GM18867 (cell line): Measurements from ENCODE around the gene RNF183.
"Not testable (repeated sequence)": the region's sequence is repeated elsewhere in the genome, so short reads cannot be mapped to it uniquely, and the experiment has no call there.

Experiments
- ATAC-seq: cut with Tn5 transposase; IDR thresholded peaks from one replicate; pipeline ENCODE4 v1.9.1; 2021; ENCODE audit warnings: mild to moderate bottlenecking, moderate library complexity; ENCODE audit not compliant: unreplicated experiment

RNF183 gene

GRCh38 chr9:113317777-113318176, 14.6 kb upstream of the RNF183 start:
- ATAC-seq: no peak

DNA sequence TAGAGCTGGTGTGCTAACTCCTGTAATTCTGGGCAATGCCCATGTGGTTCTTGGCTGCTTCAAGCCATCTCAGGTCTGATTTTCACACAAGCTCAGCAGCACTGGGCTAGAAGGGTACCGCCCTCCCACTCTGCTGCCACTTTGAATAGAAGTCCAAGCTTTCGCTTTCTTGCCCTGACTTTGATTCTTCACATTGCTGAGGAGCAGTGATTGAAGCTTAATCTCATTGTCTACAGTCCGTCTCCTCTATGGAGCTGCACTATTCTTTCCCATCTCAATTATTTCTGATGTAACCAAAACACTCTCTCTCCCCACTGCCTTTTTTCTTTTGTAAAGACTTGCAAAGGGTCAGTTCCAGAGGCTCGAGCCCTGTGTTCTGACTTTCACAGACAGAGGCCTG, 12.9 kb upstream of the RNF183 start:
- ATAC-seq: no peak

DNA sequence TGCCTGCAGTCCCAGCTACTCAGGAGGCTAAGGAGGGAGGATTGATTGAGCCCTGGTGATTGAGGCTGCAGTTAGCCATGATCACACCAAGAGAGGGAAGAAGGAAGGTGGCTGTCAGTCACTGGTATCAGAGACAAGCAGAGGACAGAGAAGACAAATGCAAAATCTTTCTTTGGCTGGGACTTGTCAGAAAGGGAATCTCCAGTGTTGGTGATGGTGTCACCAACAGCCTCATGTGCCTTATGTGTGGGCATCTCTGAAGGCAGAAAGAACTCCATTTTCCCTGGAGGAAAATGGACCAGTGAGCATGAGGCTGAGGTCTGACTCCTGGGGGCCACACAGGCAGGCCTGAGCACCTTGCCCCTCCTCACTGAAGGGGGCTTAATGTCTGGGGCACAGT, 12.1 kb upstream of the RNF183 start:
- no peak for ATAC-seq

- ATAC-seq: no peak
Observed at GRCh38 chr9:113313261-113313660, 10.1 kb upstream of the RNF183 start.

GRCh38 chr9:113311961-113312360, 8.8 kb upstream of the RNF183 start:
- ATAC-seq: no peak

- ATAC-seq: no peak
Observed at GRCh38 chr9:113310538-113310937, 7.4 kb upstream of the RNF183 start.

GRCh38 chr9:113309204-113309813, 6.1 kb upstream of the RNF183 start:
- no peak for ATAC-seq

DNA sequence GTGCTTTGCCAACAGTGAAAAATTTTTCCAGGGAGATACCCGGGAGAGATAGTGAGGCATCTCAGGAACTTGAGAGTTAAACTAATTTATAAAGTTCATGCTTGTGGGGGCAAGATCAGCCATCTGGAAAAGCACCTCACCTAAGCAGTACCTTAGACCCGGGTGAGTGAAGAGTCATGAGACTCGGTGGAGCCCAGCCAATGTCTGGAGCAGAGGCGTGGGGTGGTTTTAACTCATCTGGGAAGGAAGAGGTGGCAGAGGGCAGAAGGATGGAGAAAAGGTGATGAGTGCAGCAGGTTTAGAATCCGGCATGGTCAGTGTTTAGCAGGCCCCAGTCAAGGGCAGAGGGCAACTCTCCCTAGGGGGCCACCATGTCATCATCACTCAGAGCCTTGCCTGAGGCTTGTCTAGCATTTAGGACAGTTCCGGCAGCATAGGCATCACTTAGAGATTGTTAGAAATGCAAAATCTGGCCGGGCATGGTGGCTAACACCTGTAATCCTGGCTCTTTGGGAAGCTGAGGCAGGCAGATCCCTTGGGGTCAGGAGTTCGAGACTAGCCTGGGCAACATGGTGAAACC, 4.3 kb upstream of the RNF183 start:
- ATAC-seq: no peak

- no peak for ATAC-seq
Observed at GRCh38 chr9:113306566-113306965, 3.4 kb upstream of the RNF183 start.

GRCh38 chr9:113301548-113301947, 1.6 kb downstream of the RNF183 start:
- no peak for ATAC-seq

GRCh38 chr9:113299800-113300292, 3.3 kb downstream of the RNF183 start:
- no peak for ATAC-seq

DNA sequence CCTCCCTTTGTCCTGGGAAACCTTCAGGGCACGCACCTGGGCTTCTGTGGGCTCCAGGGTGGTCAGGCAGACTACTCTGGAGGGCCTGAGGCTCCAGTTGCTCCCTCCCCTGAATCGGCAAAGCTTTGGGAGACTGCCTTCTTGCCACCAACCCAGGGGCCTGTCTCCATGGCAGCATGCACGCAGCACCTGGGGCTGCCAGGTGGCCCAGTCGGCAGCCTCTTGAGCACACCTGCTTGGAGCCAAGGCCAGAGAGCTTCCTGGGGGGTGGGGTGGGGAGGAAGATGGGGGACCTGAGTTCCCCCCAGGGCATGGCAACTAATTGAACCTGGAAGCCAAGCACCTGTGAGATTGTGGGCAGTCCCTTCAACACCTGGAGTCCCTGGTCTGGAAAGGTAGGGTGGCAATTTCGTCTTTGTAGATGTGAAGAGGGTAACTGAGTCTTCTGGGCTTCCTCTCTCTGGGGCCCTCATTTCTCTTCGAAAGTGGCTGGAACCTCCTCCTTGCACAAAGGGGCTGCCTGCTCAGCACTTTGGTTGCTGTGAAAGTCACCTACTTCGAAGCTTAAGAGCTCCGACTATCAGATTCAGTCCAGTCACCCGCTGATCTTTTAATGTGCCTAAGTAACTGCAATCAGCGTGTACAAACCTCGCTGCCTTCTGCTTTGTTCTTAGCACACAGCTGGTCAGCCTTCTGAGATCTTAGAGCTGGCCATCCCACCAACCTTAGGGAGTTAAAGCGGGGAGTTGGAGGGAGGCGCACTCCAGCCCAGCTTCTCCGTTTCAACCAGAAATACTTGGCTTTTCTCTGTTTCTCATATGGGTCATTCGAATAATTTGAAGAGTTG, 4.0 kb downstream of the RNF183 start:
- ATAC-seq: no peak

DNA sequence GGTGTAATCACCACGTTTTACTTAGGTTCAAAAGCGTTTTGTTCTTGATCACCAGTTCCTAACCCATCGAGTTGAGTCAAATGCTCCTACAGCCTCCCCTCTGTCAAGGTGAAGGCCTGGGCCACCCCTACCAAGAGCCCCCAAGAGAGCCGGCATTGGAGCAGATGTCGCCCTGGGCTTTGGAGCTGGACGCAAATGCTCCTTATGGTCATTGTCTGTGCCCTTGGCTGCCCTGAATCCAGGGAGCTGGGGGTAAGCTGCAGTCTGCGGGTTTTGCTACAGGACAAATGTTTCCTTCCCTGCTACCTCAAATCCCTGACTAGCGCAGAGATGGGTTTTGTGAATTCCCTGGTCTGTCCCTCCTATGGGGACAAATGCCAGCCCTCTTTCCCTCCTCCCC, 4.9 kb downstream of the RNF183 start:
- ATAC-seq: no peak

- ATAC-seq: no peak
Observed at GRCh38 chr9:113296796-113297558, 6.2 kb downstream of the RNF183 start.

GRCh38 chr9:113296247-113296646, 6.9 kb downstream of the RNF183 start:
- ATAC-seq: not testable (repeated sequence)

DNA sequence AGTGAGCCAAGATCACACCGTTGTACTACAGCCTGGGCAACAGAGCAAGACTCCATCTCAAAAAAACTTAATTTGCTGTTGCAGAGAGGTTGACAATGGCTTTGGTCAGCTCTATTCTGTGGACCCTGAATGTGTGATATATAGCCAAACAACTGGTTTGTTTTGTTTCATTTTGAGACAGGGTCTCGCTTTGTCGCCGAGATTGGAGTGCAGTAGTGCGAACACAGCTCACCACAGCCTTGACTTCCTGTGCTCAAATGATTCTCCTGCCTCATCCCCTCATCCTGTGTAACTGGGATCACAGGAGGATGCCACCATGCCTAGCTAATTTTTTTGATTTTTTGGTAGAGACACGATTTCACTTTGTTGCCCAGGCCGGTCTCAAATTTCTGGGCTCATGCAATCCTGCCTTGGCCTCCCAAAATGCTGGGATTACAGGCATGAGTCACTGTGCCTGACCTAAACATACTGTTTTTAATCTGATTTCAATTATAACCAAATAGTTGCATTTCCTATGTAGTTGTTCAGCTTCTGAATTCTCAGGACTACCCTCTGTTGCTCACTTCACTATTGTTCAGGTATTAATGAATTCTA, 9.8 kb downstream of the RNF183 start:
- ATAC-seq: no peak

GRCh38 chr9:113290052-113290607, 13.0 kb downstream of the RNF183 start:
- no peak for ATAC-seq

DNA sequence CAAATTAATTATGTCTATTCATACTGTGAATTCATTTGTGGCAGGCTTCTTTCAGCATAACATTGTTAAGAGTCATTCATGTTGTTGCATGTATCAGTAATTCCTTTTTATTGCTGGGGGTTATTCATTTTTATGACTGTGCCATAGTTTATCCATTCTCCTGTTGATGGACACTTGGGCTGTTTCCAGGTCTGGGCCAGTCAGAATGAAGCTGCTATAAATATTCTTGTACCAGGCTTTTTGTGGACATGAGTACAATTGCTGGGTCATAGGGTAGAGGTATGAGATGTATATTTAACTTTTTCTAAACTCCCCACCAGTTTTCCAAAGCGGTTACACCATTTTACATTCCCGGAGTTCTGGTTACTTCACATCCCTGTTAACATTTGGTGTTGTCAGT, 14.1 kb downstream of the RNF183 start:
- ATAC-seq: no peak

DNA sequence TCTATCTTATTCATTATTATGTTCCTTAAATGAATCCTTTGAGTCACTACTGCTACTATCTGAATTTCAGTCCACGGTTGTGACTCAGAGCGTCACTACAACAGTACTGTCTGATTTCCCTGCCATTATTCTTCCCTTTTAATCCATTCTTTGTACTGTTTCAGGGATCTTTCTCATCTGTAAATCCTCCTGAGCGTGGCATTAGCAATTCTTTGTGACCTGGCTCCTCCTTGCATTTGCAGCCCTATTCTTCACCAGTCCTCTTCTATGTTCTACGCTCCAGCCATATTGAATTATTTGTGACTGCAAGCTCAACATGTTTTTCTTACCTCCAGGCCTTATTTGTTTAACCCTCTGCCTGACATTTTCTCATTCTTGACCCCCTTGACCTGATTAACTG, 21.8 kb downstream of the RNF183 start:
- no peak for ATAC-seq

- ATAC-seq: no peak
Observed at GRCh38 chr9:113278840-113279239, 24.3 kb downstream of the RNF183 start.
